Fibroblast of lung (primary cell): ENCODE data around the gene WWOX. TPM values are rescaled to one million over a fixed set of nuclear protein-coding genes. Genes with fewer than 3 reads are reported as not detected.

ENCODE experiments used
- DNase-seq, 2 donors: peaks; one replicate each; pipeline versions ENCODE4 v3.0.0 to v3.0.0-alpha.2; 2010; ENCODE audit warnings: low read depth in 2 of 2
- H2AFZ ChIP-seq: 2 replicates; pipeline ENCODE4 v1.5.1; 2012; ENCODE audit warnings: low read length, control low read depth, inconsistent platforms
- H3K27ac ChIP-seq: 2 replicates; pipeline ENCODE4 v1.5.1; 2011; ENCODE audit warnings: low read length, control low read depth; ENCODE audit not compliant: insufficient read depth
- H3K27me3 ChIP-seq: 2 replicates; pipeline ENCODE4 v1.5.1; 2011; ENCODE audit warnings: mild to moderate bottlenecking, low read length; ENCODE audit not compliant: control insufficient read depth, insufficient read depth
- H3K36me3 ChIP-seq: 2 replicates; pipeline ENCODE4 v1.5.1; 2011; ENCODE audit warnings: low read length; ENCODE audit not compliant: control insufficient read depth, insufficient read depth
- H3K4me1 ChIP-seq: 2 replicates; pipeline ENCODE4 v1.5.1; 2011; ENCODE audit warnings: low read length; ENCODE audit not compliant: control insufficient read depth, insufficient read depth; ENCODE audit errors: extremely low read depth
- H3K4me2 ChIP-seq: 2 replicates; pipeline ENCODE4 v1.5.1; 2011; ENCODE audit warnings: low read length, control low read depth; ENCODE audit not compliant: insufficient read depth; ENCODE audit errors: extremely low read depth
- H3K4me3 ChIP-seq, 4 experiments: fragments of 200-600 bp in 1 of 4; sonication (generic) in 1 of 4; replicated peaks in 1 of 4; 2 replicates each; pipeline ENCODE4 v1.5.1; 2011 to 2016; ENCODE audit warnings: low read length in 4 of 4, low read depth in 3 of 4, mild to moderate bottlenecking in 3 of 4, control low read depth in 2 of 4, inconsistent platforms in 1 of 4, mixed read lengths in 1 of 4; ENCODE audit not compliant: insufficient read depth in 1 of 4; ENCODE audit errors: control extremely low read depth in 1 of 4
- H3K79me2 ChIP-seq: 2 replicates; pipeline ENCODE4 v1.5.1; 2012; ENCODE audit warnings: mild to moderate bottlenecking, low read length, inconsistent platforms; ENCODE audit not compliant: control insufficient read depth, insufficient read depth
- H3K9ac ChIP-seq: 2 replicates; pipeline ENCODE4 v1.5.1; 2011; ENCODE audit warnings: mild to moderate bottlenecking, low read length, control low read depth; ENCODE audit not compliant: insufficient read depth
- H3K9me3 ChIP-seq: 2 replicates; pipeline ENCODE4 v1.5.1; 2012; ENCODE audit warnings: low read depth, low read length; ENCODE audit not compliant: control insufficient read depth, insufficient read depth
- H4K20me1 ChIP-seq: 2 replicates; pipeline ENCODE4 v1.5.1; 2011; ENCODE audit warnings: low read length; ENCODE audit not compliant: control insufficient read depth, insufficient read depth; ENCODE audit errors: extremely low read depth
- EZH2 ChIP-seq: IDR thresholded peaks from 2 replicates; pipeline ENCODE4 v1.5.1; 2012; ENCODE audit warnings: low read length, control low read depth, mild to moderate bottlenecking; ENCODE audit errors: missing control alignments
- polyA plus RNA-seq, 2 donors: library from polyadenylated mRNA; depleted of rRNA in 1 of 2; stranded (reverse) in 1 of 2; unstranded in 1 of 2; fragments of >200 nt; gene quantifications; 2 replicates each; pipeline ENCODE4 v1.2.1, GENCODE V29; 2011 to 2012; ENCODE audit warnings: missing spikeins in 1 of 2
- total RNA-seq: library from RNA; depleted of rRNA; stranded (reverse); fragments of >200 nt; gene quantifications from 2 replicates; pipeline ENCODE4 v1.2.1, GENCODE V29; 2014
- TF ChIP-seq, protein P1 (sequence below), 2 donors: IDR thresholded peaks in 1 of 2; conservative IDR thresholded peaks in 1 of 2; 1 replicate in 1 of 2; 2 replicates in 1 of 2; pipeline ENCODE4 v1.5.1; 2011 to 2012; ENCODE audit warnings: low read length in 2 of 2, control low read depth in 1 of 2, inconsistent platforms in 1 of 2, low read depth in 1 of 2, mild to moderate bottlenecking in 1 of 2

Gene WWOX
- total and polyA plus RNA-seq, 2 donors (not counting 1 experiment from before 2014, with no cell fraction given), result 5.6 to 16.3 TPM

GRCh38 chr16:79165506-79165905, 1066.1 kb downstream of the WWOX start:
- Histone ChIP-seq H3K4me3 (no peak overlapping the region), H3K9ac (no peak overlapping the region), H3K9me3 (no peaks in the 10 kb centered on the region), H3K27me3 (no peaks in the 10 kb centered on the region), H4K20me1 (no peaks in the 10 kb centered on the region), H3K4me2 (no peak overlapping the region), H3K36me3 (no peaks in the 10 kb centered on the region), H3K27ac (no peak overlapping the region), H3K79me2 (no peaks in the 10 kb centered on the region), H3K4me1 (no peaks in the 10 kb centered on the region), H2AFZ (no peak overlapping the region)
- TF ChIP-seq EZH2, result no peak
- TF ChIP-seq, protein P1, sequence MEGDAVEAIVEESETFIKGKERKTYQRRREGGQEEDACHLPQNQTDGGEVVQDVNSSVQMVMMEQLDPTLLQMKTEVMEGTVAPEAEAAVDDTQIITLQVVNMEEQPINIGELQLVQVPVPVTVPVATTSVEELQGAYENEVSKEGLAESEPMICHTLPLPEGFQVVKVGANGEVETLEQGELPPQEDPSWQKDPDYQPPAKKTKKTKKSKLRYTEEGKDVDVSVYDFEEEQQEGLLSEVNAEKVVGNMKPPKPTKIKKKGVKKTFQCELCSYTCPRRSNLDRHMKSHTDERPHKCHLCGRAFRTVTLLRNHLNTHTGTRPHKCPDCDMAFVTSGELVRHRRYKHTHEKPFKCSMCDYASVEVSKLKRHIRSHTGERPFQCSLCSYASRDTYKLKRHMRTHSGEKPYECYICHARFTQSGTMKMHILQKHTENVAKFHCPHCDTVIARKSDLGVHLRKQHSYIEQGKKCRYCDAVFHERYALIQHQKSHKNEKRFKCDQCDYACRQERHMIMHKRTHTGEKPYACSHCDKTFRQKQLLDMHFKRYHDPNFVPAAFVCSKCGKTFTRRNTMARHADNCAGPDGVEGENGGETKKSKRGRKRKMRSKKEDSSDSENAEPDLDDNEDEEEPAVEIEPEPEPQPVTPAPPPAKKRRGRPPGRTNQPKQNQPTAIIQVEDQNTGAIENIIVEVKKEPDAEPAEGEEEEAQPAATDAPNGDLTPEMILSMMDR (conservative IDR thresholded peaks at IDR 0.05 in 1 of 2, IDR thresholded peaks at IDR 0.05 in 1 of 2; ENCODE audit: low read depth in 1 of 2, low read length in 2 of 2), result no peak
- no peak for DNase-seq

GRCh38 chr16:79167893-79168292, 1068.4 kb downstream of the WWOX start:
- no peaks in the 10 kb centered on the region for H3K27me3 ChIP-seq
- no peak overlapping the region for H2AFZ ChIP-seq
- TF ChIP-seq, protein P1 (conservative IDR thresholded peaks at IDR 0.05 in 1 of 2, IDR thresholded peaks at IDR 0.05 in 1 of 2; ENCODE audit: low read depth in 1 of 2, low read length in 2 of 2), result no peak
- TF ChIP-seq EZH2, result no peak
- H4K20me1 ChIP-seq, result no peaks in the 10 kb centered on the region
- DNase-seq, result no peak
- H3K79me2 ChIP-seq, result no peaks in the 10 kb centered on the region
- H3K9me3 ChIP-seq, result no peaks in the 10 kb centered on the region
- H3K4me1 ChIP-seq, result no peaks in the 10 kb centered on the region
- H3K4me3 ChIP-seq, result no peak overlapping the region
- no peak overlapping the region for H3K4me2 ChIP-seq
- H3K9ac ChIP-seq, result no peak overlapping the region
- no peaks in the 10 kb centered on the region for H3K36me3 ChIP-seq
- H3K27ac ChIP-seq, result no peak overlapping the region

- no peaks in the 10 kb centered on the region for H4K20me1 ChIP-seq
- H2AFZ ChIP-seq, result no peak overlapping the region
- H3K9ac ChIP-seq, result no peak overlapping the region
- H3K27me3 ChIP-seq, result no peaks in the 10 kb centered on the region
- no peaks in the 10 kb centered on the region for H3K4me1 ChIP-seq
- H3K9me3 ChIP-seq, result no peaks in the 10 kb centered on the region
- TF ChIP-seq EZH2, result no peak
- TF ChIP-seq, protein P1 (conservative IDR thresholded peaks at IDR 0.05 in 1 of 2, IDR thresholded peaks at IDR 0.05 in 1 of 2; ENCODE audit: low read depth in 1 of 2, low read length in 2 of 2), result no peak
- H3K36me3 ChIP-seq, result no peaks in the 10 kb centered on the region
- no peak overlapping the region for H3K27ac ChIP-seq
- H3K79me2 ChIP-seq, result no peaks in the 10 kb centered on the region
- H3K4me3 ChIP-seq, result no peak overlapping the region
- H3K4me2 ChIP-seq, result no peak overlapping the region
- no peak for DNase-seq
Observed at GRCh38 chr16:79168321-79168720, 1068.9 kb downstream of the WWOX start.
